Measurements from ENCODE around the gene INO80.

GRCh38 chr15:41125931-41126642 is 10.0 kb upstream of the INO80 start:
- TF ChIP-seq, protein P1, sequence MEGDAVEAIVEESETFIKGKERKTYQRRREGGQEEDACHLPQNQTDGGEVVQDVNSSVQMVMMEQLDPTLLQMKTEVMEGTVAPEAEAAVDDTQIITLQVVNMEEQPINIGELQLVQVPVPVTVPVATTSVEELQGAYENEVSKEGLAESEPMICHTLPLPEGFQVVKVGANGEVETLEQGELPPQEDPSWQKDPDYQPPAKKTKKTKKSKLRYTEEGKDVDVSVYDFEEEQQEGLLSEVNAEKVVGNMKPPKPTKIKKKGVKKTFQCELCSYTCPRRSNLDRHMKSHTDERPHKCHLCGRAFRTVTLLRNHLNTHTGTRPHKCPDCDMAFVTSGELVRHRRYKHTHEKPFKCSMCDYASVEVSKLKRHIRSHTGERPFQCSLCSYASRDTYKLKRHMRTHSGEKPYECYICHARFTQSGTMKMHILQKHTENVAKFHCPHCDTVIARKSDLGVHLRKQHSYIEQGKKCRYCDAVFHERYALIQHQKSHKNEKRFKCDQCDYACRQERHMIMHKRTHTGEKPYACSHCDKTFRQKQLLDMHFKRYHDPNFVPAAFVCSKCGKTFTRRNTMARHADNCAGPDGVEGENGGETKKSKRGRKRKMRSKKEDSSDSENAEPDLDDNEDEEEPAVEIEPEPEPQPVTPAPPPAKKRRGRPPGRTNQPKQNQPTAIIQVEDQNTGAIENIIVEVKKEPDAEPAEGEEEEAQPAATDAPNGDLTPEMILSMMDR (conservative IDR thresholded peaks at IDR 0.05; ENCODE audit: low read depth, low read length): no peak
- no peak for TF ChIP-seq EZH2 (IDR thresholded peaks at IDR 0.05; ENCODE audit: borderline replicate concordance, low read depth, low read length, poor library complexity, severe bottlenecking)

Data from A673 (cell line).